Stimulated activated memory B cell treated with anti-CD40 and anti-IgM and Interleukin-4, amounts not matched to agents 10 μg/mL and 1 μg/mL and 100 μg/mL, for 72 hours (primary cell): ENCODE measurements around the gene PGM5.
"Not testable (repeated sequence)": the region's sequence is repeated elsewhere in the genome, so short reads cannot be mapped to it uniquely, and the experiment has no call there.

ENCODE experiments used
- ATAC-seq: fragments of 150-1000 bp; cut with Tn5 transposase; 2 replicates; pipeline ENCODE4 v1.10.0; 2021
- H3K27ac Mint-ChIP-seq: one replicate; pipeline ENCODE4 v1.8.0; 2022; ENCODE audit warnings: mild to moderate bottlenecking, mixed read lengths
- H3K27me3 Mint-ChIP-seq: one replicate; pipeline ENCODE4 v1.8.0; 2022; ENCODE audit warnings: mixed read lengths
- H3K36me3 Mint-ChIP-seq: one replicate; pipeline ENCODE4 v1.8.0; 2022; ENCODE audit warnings: mixed read lengths
- H3K4me1 Mint-ChIP-seq: one replicate; pipeline ENCODE4 v1.8.0; 2022; ENCODE audit warnings: mixed read lengths
- H3K4me3 Mint-ChIP-seq: one replicate; pipeline ENCODE4 v1.8.0; 2022; ENCODE audit warnings: mild to moderate bottlenecking, moderate library complexity, mixed read lengths
- H3K9me3 Mint-ChIP-seq: one replicate; pipeline ENCODE4 v1.8.0; 2022; ENCODE audit warnings: mixed read lengths

Gene PGM5

GRCh38 chr9:68412754-68413153 is 56.3 kb downstream of the PGM5 start:
- not testable (repeated sequence) for H3K9me3 Mint-ChIP-seq, H3K4me1 Mint-ChIP-seq, H3K27ac Mint-ChIP-seq

GRCh38 chr9:68415065-68415464 is 58.7 kb downstream of the PGM5 start:
- H3K36me3 Mint-ChIP-seq, H3K27ac Mint-ChIP-seq, H3K4me3 Mint-ChIP-seq, H3K4me1 Mint-ChIP-seq, H3K9me3 Mint-ChIP-seq: not testable (repeated sequence)
- H3K27me3 Mint-ChIP-seq, result peaks cover 27% of the 10 kb centered on the region
- peak; percentile 39 for ATAC-seq

More at GRCh38 chr9:68412754-68413153, 56.3 kb downstream of the PGM5 start:
- not testable (repeated sequence) for H3K4me3 Mint-ChIP-seq, ATAC-seq, H3K27me3 Mint-ChIP-seq, H3K36me3 Mint-ChIP-seq

GRCh38 chr9:68416936-68417564 is 60.6 kb downstream of the PGM5 start:
- no peak overlapping the region for H3K27ac Mint-ChIP-seq

GRCh38 chr9:68417762-68418161 is 61.4 kb downstream of the PGM5 start:
- ATAC-seq, result no peak
- Mint-ChIP-seq H3K27ac (no peak overlapping the region), H3K4me3 (no peak overlapping the region), H3K27me3 (peaks cover 32% of the 10 kb centered on the region), H3K36me3 (no peaks in the 10 kb centered on the region), H3K4me1 (no peaks in the 10 kb centered on the region), H3K9me3 (no peaks in the 10 kb centered on the region)

More at GRCh38 chr9:68416936-68417564, 60.6 kb downstream of the PGM5 start:
- Mint-ChIP-seq H3K27me3 (peaks cover 32% of the 10 kb centered on the region), H3K4me3 (no peak overlapping the region), H3K36me3 (no peaks in the 10 kb centered on the region), H3K9me3 (no peaks in the 10 kb centered on the region), H3K4me1 (no peaks in the 10 kb centered on the region)
- ATAC-seq, result no peak

GRCh38 chr9:68418259-68418845 is 61.9 kb downstream of the PGM5 start:
- H3K27me3 Mint-ChIP-seq, result peaks cover 33% of the 10 kb centered on the region
- no peaks in the 10 kb centered on the region for H3K36me3 Mint-ChIP-seq

GRCh38 chr9:68419901-68420300 is 63.5 kb downstream of the PGM5 start:
- Mint-ChIP-seq H3K9me3 (no peaks in the 10 kb centered on the region), H3K36me3 (no peaks in the 10 kb centered on the region), H3K27me3 (peaks cover 42% of the 10 kb centered on the region), H3K27ac (no peak overlapping the region), H3K4me1 (no peaks in the 10 kb centered on the region), H3K4me3 (no peak overlapping the region)
- ATAC-seq, result no peak

More at GRCh38 chr9:68418259-68418845, 61.9 kb downstream of the PGM5 start:
- Mint-ChIP-seq H3K9me3 (no peaks in the 10 kb centered on the region), H3K27ac (no peak overlapping the region), H3K4me1 (no peaks in the 10 kb centered on the region), H3K4me3 (no peak overlapping the region)
- ATAC-seq, result no peak

- H3K27ac Mint-ChIP-seq, result no peak overlapping the region
- no peak for ATAC-seq
- no peaks in the 10 kb centered on the region for H3K9me3 Mint-ChIP-seq
Observed at GRCh38 chr9:68426755-68427154, 70.3 kb downstream of the PGM5 start.

GRCh38 chr9:68427216-68427977 is 71.0 kb downstream of the PGM5 start:
- no peak overlapping the region for H3K4me3 Mint-ChIP-seq
- no peak overlapping the region for H3K27ac Mint-ChIP-seq
- no peaks in the 10 kb centered on the region for H3K36me3 Mint-ChIP-seq
- H3K9me3 Mint-ChIP-seq, result no peaks in the 10 kb centered on the region
- no peaks in the 10 kb centered on the region for H3K4me1 Mint-ChIP-seq
- peaks cover 25% of the 10 kb centered on the region for H3K27me3 Mint-ChIP-seq
- ATAC-seq, result no peak

More at GRCh38 chr9:68426755-68427154, 70.3 kb downstream of the PGM5 start:
- H3K36me3 Mint-ChIP-seq, result no peaks in the 10 kb centered on the region
- H3K4me3 Mint-ChIP-seq, result no peak overlapping the region
- H3K27me3 Mint-ChIP-seq, result peaks cover 25% of the 10 kb centered on the region
- no peaks in the 10 kb centered on the region for H3K4me1 Mint-ChIP-seq

- Mint-ChIP-seq H3K4me1 (no peaks in the 10 kb centered on the region), H3K27me3 (peaks cover 22% of the 10 kb centered on the region), H3K9me3 (no peaks in the 10 kb centered on the region), H3K36me3 (no peaks in the 10 kb centered on the region), H3K4me3 (no peak overlapping the region), H3K27ac (no peak overlapping the region)
- ATAC-seq, result no peak
Observed at GRCh38 chr9:68428481-68428880, 72.1 kb downstream of the PGM5 start.

GRCh38 chr9:68429631-68430030 is 73.2 kb downstream of the PGM5 start:
- Mint-ChIP-seq H3K36me3 (no peaks in the 10 kb centered on the region), H3K4me1 (no peaks in the 10 kb centered on the region), H3K27ac (no peak overlapping the region), H3K4me3 (no peak overlapping the region), H3K9me3 (no peaks in the 10 kb centered on the region), H3K27me3 (peaks cover 17% of the 10 kb centered on the region)
- no peak for ATAC-seq

- ATAC-seq, result no peak
- no peaks in the 10 kb centered on the region for H3K9me3 Mint-ChIP-seq
- H3K4me3 Mint-ChIP-seq, result no peak overlapping the region
- no peaks in the 10 kb centered on the region for H3K4me1 Mint-ChIP-seq
- H3K27ac Mint-ChIP-seq, result no peak overlapping the region
- peaks cover 17% of the 10 kb centered on the region for H3K27me3 Mint-ChIP-seq
- H3K36me3 Mint-ChIP-seq, result no peaks in the 10 kb centered on the region
Observed at GRCh38 chr9:68431307-68431706, 74.9 kb downstream of the PGM5 start.

GRCh38 chr9:68433531-68434110 is 77.2 kb downstream of the PGM5 start:
- H3K9me3 Mint-ChIP-seq, result no peaks in the 10 kb centered on the region
- ATAC-seq, result no peak
- H3K27me3 Mint-ChIP-seq, result peaks cover 12% of the 10 kb centered on the region
- H3K36me3 Mint-ChIP-seq, result no peaks in the 10 kb centered on the region
- H3K4me1 Mint-ChIP-seq, result no peaks in the 10 kb centered on the region
- H3K4me3 Mint-ChIP-seq, result no peak overlapping the region
- H3K27ac Mint-ChIP-seq, result no peak overlapping the region

GRCh38 chr9:68437785-68438184 is 81.4 kb downstream of the PGM5 start:
- H3K4me1 Mint-ChIP-seq, result peaks cover 6% of the 10 kb centered on the region

GRCh38 chr9:68443624-68444023 is 87.2 kb downstream of the PGM5 start:
- Mint-ChIP-seq H3K4me1 (peaks cover 6% of the 10 kb centered on the region), H3K36me3 (no peaks in the 10 kb centered on the region), H3K9me3 (peaks cover 5% of the 10 kb centered on the region), H3K27me3 (peaks cover 14% of the 10 kb centered on the region), H3K27ac (no peak overlapping the region), H3K4me3 (no peak overlapping the region)
- no peak for ATAC-seq

More at GRCh38 chr9:68437785-68438184, 81.4 kb downstream of the PGM5 start:
- no peaks in the 10 kb centered on the region for H3K36me3 Mint-ChIP-seq
- peaks cover 12% of the 10 kb centered on the region for H3K27me3 Mint-ChIP-seq
- no peak overlapping the region for H3K27ac Mint-ChIP-seq
- H3K9me3 Mint-ChIP-seq, result peaks cover 5% of the 10 kb centered on the region
- H3K4me3 Mint-ChIP-seq, result no peak overlapping the region
- ATAC-seq, result no peak

- peaks cover 1% of the 10 kb centered on the region for H3K4me1 Mint-ChIP-seq
- H3K4me3 Mint-ChIP-seq, result no peak overlapping the region
- no peaks in the 10 kb centered on the region for H3K9me3 Mint-ChIP-seq
- ATAC-seq, result no peak
- no peak overlapping the region for H3K27ac Mint-ChIP-seq
- H3K27me3 Mint-ChIP-seq, result peaks cover 14% of the 10 kb centered on the region
- no peaks in the 10 kb centered on the region for H3K36me3 Mint-ChIP-seq
Observed at GRCh38 chr9:68446836-68447235, 90.4 kb downstream of the PGM5 start.
